NK-92 treated with Interleukin-12 subunit alpha and Interleukin-12 subunit beta, amount 100 ng/mL, for 24 hours (cell line): Measurements from ENCODE around the gene IPPK.

ENCODE experiments used
- DNase-seq: peaks from one replicate; lab custom pipeline; 2025; lab: John Stamatoyannopoulos, UW

The IPPK gene

DNA sequence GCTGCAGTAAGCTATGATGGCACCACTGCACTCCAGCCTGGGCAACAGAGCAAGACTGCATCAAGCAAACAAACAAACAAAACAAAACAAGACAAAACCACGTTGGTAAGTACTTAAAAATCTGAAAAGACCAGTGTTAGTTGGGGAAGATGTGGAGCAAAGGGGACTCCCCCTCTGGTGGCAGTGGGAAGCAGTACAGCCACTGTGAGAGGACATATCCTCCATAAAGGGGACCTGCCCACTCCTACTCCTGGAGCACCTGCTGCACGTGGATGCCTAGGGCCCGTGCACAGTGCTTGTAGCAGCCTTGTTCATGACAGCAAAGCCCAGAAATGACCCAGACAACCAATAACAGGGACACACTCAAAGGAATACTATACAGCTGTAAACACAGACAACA, 17.0 kb upstream of the IPPK start:
- no peak for DNase-seq

GRCh38 chr9:92685022-92685421, 15.1 kb upstream of the IPPK start:
- no peak for DNase-seq

GRCh38 chr9:92682269-92682668, 12.3 kb upstream of the IPPK start:
- DNase-seq = no peak

- DNase-seq = no peak
Observed at GRCh38 chr9:92680166-92681119, 10.5 kb upstream of the IPPK start.

GRCh38 chr9:92679413-92680165, 9.7 kb upstream of the IPPK start:
- DNase-seq = no peak

DNA sequence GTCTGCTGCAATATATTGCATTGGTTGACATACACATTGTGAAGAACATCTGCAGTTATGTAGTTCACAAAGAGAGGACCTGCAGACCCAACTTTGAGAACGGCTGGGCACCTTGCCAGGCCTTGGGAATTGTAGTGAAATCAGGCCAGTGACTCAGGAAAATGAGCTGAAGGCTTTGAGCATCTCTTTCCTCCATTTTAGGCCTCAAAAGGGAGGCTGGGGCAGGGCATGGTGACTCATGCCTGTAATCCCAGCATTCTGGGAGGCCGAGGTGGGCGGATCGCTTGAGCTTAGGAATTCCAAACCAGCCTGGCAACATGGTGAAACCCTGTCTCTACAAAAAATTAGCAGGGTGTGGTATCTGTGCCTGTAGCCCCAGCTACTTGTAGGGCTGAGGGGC, 1.4 kb upstream of the IPPK start:
- no peak for DNase-seq

- peak; percentile 24 for DNase-seq
Observed at GRCh38 chr9:92669527-92669889, 423 bp downstream of the IPPK start.

- no peak for DNase-seq
Observed at GRCh38 chr9:92668746-92669526, 995 bp downstream of the IPPK start.

GRCh38 chr9:92666912-92667532, 2.9 kb downstream of the IPPK start:
- DNase-seq = no peak

DNA sequence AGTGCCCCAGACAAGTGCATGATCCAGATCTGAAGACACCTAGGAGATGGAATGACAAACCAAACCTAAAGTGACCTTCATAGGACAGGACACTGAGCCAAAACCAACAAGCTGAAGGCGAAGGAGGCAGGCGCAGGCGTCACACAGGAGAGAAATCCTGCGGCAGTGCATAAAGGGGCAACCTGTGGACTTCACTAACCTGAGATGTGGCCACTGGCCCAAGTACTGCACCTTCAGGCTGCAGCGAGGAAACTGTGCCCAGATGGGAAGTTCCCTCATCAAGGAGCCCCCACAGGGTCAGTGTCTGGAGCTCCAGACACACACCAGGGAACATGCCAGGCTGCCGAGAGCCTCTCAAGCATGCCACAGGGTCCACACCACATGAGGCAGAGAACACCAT, 3.7 kb downstream of the IPPK start:
- DNase-seq = no peak

DNA sequence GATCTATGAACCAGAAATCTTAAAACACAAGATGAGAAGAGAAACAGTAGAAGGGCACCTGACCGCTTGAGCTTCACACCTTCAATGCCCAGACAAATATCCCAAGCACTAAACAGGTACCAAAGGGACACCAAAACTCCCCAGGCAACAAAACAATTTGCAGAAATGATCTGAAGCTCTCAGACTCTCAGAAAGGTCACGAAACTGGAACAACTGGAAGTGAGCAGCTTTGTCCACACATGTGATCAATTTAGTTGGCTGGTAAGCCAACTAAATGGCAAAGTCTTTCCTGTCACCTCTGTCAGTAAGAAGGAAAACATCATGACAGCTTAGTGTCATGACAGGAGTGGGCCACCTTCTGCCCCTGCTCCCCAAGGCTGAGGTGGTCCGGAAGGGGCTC, 4.1 kb downstream of the IPPK start:
- no peak for DNase-seq

- peak; percentile 26 for DNase-seq
Observed at GRCh38 chr9:92664394-92665152, 5.4 kb downstream of the IPPK start.

- DNase-seq = no peak
Observed at GRCh38 chr9:92663951-92664350, 6.0 kb downstream of the IPPK start.

DNA sequence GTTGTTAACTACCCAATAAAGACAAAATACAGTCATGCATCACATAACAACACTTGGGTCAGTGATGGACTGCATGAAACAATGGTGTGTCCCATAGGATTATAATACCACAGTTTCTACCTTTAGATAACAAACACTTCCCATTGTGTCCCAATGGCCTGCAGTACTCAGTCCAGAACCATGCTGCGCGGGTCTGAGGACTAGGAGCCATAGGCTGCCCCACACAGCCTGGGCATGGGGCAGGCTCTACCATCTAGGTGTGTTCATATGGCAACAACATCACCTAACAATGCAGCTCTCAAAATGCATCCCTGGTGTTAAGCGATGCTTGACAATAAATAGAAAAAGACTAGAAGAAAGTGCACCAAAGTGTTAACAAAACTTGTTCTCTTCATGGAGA, 6.8 kb downstream of the IPPK start:
- DNase-seq = no peak

- DNase-seq = no peak
Observed at GRCh38 chr9:92661743-92662142, 8.2 kb downstream of the IPPK start.

DNA sequence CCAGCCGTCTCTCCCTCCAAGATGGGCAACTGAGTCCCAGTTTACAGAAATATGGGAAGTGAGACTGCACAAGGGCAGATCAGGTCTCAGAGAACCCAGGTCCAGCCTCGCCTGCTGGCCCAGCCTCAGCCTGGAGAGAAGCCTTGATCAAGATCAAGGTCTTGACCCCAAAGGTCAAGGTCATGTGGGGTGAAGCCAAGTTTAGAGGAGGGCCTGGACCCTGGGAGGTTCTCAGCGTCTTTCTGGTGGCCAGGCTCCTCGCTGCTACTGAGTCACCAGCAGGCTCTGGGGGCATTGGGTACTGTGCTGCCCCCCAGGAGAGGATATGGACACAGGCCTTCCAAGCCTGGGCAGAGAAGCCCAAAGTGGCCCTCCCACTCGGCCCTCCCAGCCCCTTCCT, 8.8 kb downstream of the IPPK start:
- no peak for DNase-seq

- no peak for DNase-seq
Observed at GRCh38 chr9:92660266-92660665, 9.7 kb downstream of the IPPK start.

GRCh38 chr9:92659601-92660000, 10.3 kb downstream of the IPPK start:
- no peak for DNase-seq

DNA sequence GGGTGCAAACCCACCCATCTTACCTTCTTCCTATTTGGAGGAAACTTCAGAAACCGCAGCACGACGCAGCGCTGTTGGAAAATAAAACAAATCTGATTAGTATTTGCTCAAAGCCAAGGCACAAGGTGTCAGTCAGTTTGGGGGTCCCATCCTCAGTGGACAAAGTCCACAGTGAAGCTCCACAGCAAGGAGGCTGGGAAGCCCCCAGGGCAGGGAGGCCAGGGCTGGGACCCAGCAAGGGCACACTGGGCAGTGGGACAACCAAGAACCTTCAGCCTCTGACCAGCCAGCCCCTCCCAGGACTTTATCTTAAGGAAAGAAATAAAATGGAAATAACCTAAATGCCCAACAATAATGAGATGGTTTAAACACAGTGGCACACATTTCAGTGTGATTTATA, 11.3 kb downstream of the IPPK start:
- DNase-seq = no peak

GRCh38 chr9:92658176-92658575, 11.8 kb downstream of the IPPK start:
- no peak for DNase-seq
